GM13977 (cell line): ENCODE measurements around the gene FMOD.
A peak's percentile ranks its signal among the peaks of the same experiment; 100 is the strongest.

Source experiments
- DNase-seq: peaks from one replicate; pipeline ENCODE4 v3.0.0; 2012; ENCODE audit warnings: low spot score
- in situ Hi-C: fragments of 300-500 bp; cut with MboI; formaldehyde crosslinking; loops from one replicate; pipeline ENCODE4 v1.12.0; 2022; ENCODE audit warnings: low sequenced_read_pairs, low pct_unique_long_range_greater_than_20kb, mixed read lengths, inconsistent platforms; ENCODE audit not compliant: unreplicated experiment
- TF ChIP-seq, protein P1 (sequence below): IDR thresholded peaks from 2 replicates; pipeline ENCODE4 v1.5.1; 2012; ENCODE audit warnings: mild to moderate bottlenecking, control low read depth; ENCODE audit not compliant: insufficient read depth; ENCODE audit errors: extremely low read depth, missing control alignments

The FMOD gene

GRCh38 chr1:203381151-203381751 lies 30.3 kb upstream of the FMOD start:
- TF ChIP-seq, protein P1, sequence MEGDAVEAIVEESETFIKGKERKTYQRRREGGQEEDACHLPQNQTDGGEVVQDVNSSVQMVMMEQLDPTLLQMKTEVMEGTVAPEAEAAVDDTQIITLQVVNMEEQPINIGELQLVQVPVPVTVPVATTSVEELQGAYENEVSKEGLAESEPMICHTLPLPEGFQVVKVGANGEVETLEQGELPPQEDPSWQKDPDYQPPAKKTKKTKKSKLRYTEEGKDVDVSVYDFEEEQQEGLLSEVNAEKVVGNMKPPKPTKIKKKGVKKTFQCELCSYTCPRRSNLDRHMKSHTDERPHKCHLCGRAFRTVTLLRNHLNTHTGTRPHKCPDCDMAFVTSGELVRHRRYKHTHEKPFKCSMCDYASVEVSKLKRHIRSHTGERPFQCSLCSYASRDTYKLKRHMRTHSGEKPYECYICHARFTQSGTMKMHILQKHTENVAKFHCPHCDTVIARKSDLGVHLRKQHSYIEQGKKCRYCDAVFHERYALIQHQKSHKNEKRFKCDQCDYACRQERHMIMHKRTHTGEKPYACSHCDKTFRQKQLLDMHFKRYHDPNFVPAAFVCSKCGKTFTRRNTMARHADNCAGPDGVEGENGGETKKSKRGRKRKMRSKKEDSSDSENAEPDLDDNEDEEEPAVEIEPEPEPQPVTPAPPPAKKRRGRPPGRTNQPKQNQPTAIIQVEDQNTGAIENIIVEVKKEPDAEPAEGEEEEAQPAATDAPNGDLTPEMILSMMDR, result no peak
- DNase-seq, result peak; percentile 49
- in situ Hi-C loops, result no loop called here

DNA sequence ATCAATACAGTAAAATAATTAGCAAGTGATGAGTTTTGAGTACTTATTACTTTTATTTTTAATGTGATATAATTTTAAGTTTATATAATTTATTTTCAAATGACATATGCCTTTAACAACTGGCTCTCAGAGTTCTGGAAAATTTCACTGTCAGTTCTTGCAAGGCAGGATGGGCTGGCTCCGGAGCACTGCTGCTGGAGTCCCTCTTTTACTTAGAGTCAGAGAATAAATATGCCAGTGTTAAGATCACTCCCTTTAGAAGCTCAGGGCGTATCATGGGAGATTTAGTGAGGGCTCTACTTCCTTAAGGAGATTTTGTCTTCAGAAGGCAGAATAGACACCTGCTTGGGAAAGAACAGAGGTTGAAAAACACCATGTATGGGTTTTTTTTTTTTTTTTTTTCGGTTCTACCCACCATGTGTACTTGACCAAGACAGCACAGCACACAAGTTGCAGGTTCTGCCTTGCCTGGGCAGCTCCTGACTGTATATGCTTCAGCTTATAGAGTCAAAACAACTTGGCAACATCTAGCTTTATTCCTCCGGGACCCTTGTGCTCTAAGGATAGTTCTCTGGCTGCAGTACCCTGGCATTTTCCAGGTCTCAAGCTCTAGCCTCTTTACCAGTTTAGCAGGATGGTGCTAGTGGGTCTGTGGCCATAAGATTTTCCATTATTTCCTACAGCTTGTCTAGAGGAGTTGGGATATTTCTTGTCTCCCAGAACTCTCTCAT lies 29.7 kb upstream of the FMOD start:
- DNase-seq, result peak; percentile 45
- in situ Hi-C loops, result no loop called here
- TF ChIP-seq, protein P1, result no peak

GRCh38 chr1:203379825-203380224 lies 28.9 kb upstream of the FMOD start:
- TF ChIP-seq, protein P1, result no peak
- no peak for DNase-seq
- in situ Hi-C loops, result no loop called here

DNA sequence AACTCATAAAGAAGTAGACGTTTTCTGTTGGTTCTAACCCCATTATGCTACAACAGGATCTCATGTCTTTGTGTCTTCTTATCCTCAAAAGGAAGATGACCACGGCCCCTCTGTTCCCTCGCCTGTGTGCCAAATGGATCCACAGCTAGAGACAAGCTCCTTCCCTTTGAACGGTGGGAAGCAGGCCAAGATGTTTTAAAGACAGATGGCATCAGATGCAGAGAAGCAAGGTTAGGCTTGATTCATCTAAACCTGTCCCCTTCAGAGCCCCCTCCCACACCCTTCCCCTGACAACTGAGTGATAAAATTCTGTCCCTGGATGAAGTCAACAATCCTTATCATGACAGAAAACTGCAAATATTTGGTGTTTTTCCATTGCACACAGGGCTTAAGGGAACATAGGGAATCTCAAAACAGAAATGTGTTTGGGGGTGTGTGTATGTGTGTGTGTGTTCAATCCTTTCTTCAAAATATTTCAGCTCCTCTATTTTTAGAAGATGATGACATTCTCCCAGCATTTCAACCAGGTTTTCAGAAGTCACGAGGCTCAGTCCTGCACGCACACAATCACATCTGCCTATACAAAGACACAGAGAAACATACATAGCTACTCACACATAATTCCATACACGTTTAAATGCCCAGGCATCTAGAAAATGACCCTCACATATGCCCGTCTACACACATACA lies 27.8 kb upstream of the FMOD start:
- in situ Hi-C loops, result no loop called here
- DNase-seq, result no peak
- TF ChIP-seq, protein P1, result no peak

DNA sequence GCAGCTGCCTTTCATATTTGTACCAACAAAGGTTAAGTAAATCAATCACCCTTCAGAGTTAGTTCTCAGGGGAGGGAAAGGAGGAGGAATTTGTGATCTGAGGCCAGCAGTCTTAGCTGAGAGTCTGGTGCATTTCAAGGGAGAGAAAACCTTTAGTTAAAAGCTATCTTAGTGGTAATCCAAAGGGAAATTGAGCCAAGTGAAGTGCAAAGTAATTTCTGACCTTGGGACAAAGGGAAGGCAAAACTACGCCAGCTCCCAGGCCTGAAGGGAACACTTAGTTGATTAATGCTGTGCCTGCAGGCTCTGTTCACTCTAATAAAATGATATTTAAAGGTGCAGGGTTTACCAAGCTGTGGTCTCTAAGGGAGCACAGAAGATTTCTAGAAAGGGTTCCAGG lies 23.1 kb upstream of the FMOD start:
- no peak for DNase-seq
- in situ Hi-C loops, result no loop called here
- TF ChIP-seq, protein P1, result no peak

GRCh38 chr1:203373002-203373401 lies 22.1 kb upstream of the FMOD start:
- DNase-seq, result no peak
- in situ Hi-C loops, result no loop called here
- TF ChIP-seq, protein P1, result no peak
